ENCODE data around the gene RNF7. TPM values are rescaled to one million over a fixed set of nuclear protein-coding genes. Genes with fewer than 3 reads are reported as not detected.
"Not testable (repeated sequence)": the region's sequence is repeated elsewhere in the genome, so short reads cannot be mapped to it uniquely, and the experiment has no call there.

RNF7 gene
- total RNA-seq, 2 experiments from 2014 or later: 63.4 to 63.7 TPM

DNA sequence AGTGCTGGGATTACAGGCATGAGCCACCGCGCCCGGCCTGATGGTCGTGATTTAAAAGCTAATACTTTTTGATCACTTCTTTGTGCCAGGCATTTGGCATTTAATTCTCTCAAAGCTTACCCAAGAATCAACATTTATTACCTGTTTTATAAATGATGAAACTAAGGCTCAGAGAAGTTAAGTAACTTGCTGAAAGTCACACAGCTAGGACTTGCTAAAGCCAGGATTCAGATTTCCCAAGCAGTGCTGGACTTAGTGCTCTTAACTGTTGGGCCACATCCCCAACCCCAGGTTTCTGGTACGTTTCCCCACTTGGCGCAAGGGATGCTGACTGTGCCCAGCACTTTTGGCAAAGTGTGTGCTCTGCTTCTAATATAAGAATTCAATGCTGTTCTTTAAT lies 35.6 kb downstream of the RNF7 start:
- ChIA-PET CTCF (no interaction called here), POLR2A (no interaction called here)

GRCh38 chr3:141776376-141776775 lies 38.3 kb downstream of the RNF7 start:
- ChIA-PET CTCF (no interaction called here), POLR2A (no interaction called here)

DNA sequence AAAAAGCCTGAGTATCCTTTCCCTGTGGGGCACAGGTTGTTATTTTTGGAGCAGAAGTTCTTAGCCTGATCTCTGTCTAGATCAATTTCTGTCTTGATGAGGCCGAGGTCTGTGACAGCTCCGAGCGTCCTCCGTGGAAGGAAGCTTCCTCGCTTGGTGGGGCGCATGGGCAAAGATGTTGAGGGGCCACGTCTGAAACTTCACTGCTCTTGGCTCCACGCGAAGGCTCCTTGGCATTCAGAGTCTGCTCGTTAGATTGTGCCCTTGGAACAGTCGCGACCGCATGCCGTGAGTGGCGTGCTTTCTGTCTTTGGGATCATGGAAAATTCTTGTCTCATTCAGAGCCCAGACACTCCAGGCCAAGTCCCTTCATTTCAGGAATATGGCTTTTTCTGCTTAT lies 38.8 kb downstream of the RNF7 start:
- CTCF ChIA-PET: interaction anchor here (0.8 kb wide), 1 partner anchor 39 kb away, joined by 4 read pairs; the partner anchor contains the start of gene RNF7

GRCh38 chr3:141777957-141778813 lies 40.1 kb downstream of the RNF7 start:
- POLR2A ChIA-PET: no interaction called here
- CTCF ChIA-PET: interaction anchor here (0.8 kb wide), 1 partner anchor 40 kb away, joined by 4 read pairs; the partner anchor contains the start of gene RNF7

More for the DNA sequence above, 38.8 kb downstream of the RNF7 start:
- POLR2A ChIA-PET: no interaction called here

DNA sequence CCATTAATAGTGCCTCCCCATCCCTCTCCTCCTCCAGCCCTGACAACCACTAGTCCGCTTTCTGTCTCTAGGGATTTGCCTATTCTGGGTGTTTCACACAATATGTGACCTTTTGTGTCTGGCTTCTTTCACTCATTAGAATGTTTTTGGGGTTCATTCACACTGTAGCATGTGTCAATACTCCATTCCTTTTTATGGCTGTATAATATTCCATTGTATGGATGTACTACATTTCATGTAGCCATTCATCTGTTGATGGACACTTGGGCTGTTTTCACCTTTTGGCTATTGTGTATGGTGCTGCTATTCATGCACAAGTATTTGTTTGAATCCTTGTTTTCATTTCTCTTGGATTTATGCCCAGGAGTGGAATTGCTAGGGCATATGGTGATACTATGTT lies 41.6 kb downstream of the RNF7 start:
- ChIA-PET POLR2A (no interaction called here), CTCF (no interaction called here)

- ChIA-PET CTCF (interaction anchor here (1.4 kb wide), 1 partner anchor 14 kb away, joined by 3 read pairs; no protein-coding TSS in a partner anchor), POLR2A (interaction anchor here (1.1 kb wide), 1 partner anchor 15 kb away, joined by 3 read pairs; no protein-coding TSS in a partner anchor)
These were observed 44.4 kb downstream of the RNF7 start for GRCh38 chr3:141782386-141782932.

DNA sequence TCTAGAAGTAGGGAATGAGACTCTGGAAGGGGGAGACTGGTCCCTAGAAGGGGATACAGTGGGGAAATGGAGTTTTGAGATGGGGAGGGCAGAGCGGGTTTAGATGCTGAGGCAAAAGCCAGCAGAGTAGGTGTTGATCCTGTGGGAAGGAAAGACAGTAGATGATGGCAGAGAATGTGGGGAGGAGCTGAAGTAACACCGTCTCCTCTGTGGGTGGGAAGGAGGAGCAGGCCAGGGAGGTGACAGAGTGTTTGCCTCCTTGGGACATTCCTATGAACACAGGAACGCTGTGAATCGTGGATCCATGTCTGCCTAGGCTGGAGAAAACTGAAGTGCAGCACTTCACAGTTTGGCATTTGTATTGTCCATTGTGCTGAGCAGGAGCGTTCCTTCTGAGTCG lies 45.5 kb downstream of the RNF7 start:
- ChIA-PET CTCF (interaction anchor here (1.4 kb wide), 1 partner anchor 13 kb away, joined by 3 read pairs; no protein-coding TSS in a partner anchor), POLR2A (interaction anchor here (1.1 kb wide), 1 partner anchor 13 kb away, joined by 3 read pairs; no protein-coding TSS in a partner anchor)

GRCh38 chr3:141784096-141784495 lies 46.0 kb downstream of the RNF7 start:
- CTCF ChIA-PET: interaction anchor here (1.4 kb wide), 1 partner anchor 12 kb away, joined by 3 read pairs; no protein-coding TSS in a partner anchor

DNA sequence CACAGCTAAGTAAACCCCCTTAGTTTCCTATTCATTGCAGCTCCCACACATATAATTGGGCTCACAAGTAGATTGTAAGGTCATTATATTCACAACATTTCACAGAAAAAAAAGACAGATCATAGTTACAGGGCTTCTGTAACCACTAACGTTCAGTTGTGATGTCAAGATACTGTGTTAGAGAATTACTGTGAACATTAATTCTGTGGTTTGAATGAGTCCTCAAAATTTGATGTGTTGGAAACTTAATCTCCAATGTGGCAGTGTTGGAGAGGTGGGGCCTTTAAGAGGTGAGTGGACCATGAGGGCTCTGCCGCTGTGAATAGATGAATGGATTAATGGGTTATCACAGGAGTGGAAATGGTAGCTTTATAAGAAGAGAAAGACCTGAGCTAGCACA lies 46.4 kb downstream of the RNF7 start:
- POLR2A ChIA-PET: no interaction called here
- CTCF ChIA-PET: no interaction called here

More at GRCh38 chr3:141784096-141784495, 46.0 kb downstream of the RNF7 start:
- POLR2A ChIA-PET: no interaction called here

- POLR2A ChIA-PET: no interaction called here
- CTCF ChIA-PET: no interaction called here
These were observed 50.1 kb downstream of the RNF7 start for GRCh38 chr3:141788149-141788548.

GRCh38 chr3:141788750-141789149 lies 50.7 kb downstream of the RNF7 start:
- CTCF ChIA-PET, POLR2A ChIA-PET: not testable (repeated sequence)

DNA sequence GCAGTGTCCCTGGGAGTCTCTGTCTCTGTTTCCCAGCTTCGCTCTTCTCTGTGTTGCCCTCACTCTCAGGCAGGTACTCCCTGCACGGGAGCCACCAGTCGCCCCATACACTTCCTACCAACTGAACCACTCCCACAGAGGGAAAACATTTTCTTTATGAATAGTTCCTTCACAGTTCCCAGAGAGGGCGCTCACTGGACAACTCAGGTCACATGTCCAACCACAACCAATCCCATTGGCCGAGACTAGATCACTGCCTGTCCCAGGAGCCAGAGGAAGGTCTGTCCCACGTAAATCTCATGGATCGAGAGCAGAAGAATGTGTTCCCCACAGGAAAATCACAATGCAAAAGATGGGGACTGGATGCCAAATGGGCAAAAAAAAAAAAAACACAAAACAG lies 51.2 kb downstream of the RNF7 start:
- CTCF ChIA-PET: interaction anchor here (0.6 kb wide), 1 partner anchor 437 kb away, joined by 5 read pairs; no protein-coding TSS in a partner anchor

GRCh38 chr3:141790171-141790570 lies 52.1 kb downstream of the RNF7 start:
- POLR2A ChIA-PET: no interaction called here
- CTCF ChIA-PET: interaction anchor here (0.7 kb wide), 1 partner anchor 8 kb away, joined by 3 read pairs; no protein-coding TSS in a partner anchor

More for the DNA sequence above, 51.2 kb downstream of the RNF7 start:
- POLR2A ChIA-PET: no interaction called here

DNA sequence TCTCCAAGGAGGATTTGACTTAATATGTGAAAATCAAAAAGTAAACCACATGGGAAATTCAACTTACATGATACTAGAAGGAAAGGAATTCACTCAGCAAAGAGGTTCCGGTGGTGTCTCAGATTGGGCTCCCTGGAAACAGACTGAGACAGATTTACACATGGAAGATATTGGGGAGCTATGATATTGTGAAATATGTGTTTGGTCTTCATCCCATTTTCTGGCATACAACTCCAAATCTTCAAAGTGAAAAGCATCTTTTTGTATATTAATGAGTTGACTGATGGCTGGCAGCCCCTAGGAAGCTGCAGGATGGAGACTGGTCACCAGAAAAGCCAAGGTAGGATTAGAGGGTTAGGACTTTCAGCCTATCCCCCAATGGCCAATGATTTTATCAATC lies 54.4 kb downstream of the RNF7 start:
- POLR2A ChIA-PET: no interaction called here

GRCh38 chr3:141793476-141794260 lies 55.6 kb downstream of the RNF7 start:
- POLR2A ChIA-PET: interaction anchor here (0.5 kb wide), 1 partner anchor 59 kb away, joined by 5 read pairs; no protein-coding TSS in a partner anchor
- CTCF ChIA-PET: no interaction called here

More for the DNA sequence above, 54.4 kb downstream of the RNF7 start:
- CTCF ChIA-PET: interaction anchor here (0.7 kb wide), 1 partner anchor 993 kb away, joined by 3 read pairs; no protein-coding TSS in a partner anchor

- POLR2A ChIA-PET: no interaction called here
- CTCF ChIA-PET: interaction anchor here (0.6 to 1.5 kb wide), 3 partner anchors 9 to 80 kb away, joined by 3 read pairs; partner anchors contain the start of gene RNF7
These were observed 57.2 kb downstream of the RNF7 start for GRCh38 chr3:141795276-141795675.

- POLR2A ChIA-PET: interaction anchor here (0.5 to 3.2 kb wide), 2 partner anchors 81 to 206 kb away, joined by 3 to 25 read pairs; partner anchors contain the start of gene ATP1B3
- CTCF ChIA-PET: interaction anchor here (1.3 to 1.5 kb wide), 3 partner anchors 12 to 80 kb away, joined by 3 read pairs; partner anchors contain the start of gene RNF7
These were observed 57.6 kb downstream of the RNF7 start for GRCh38 chr3:141795741-141796080.

DNA sequence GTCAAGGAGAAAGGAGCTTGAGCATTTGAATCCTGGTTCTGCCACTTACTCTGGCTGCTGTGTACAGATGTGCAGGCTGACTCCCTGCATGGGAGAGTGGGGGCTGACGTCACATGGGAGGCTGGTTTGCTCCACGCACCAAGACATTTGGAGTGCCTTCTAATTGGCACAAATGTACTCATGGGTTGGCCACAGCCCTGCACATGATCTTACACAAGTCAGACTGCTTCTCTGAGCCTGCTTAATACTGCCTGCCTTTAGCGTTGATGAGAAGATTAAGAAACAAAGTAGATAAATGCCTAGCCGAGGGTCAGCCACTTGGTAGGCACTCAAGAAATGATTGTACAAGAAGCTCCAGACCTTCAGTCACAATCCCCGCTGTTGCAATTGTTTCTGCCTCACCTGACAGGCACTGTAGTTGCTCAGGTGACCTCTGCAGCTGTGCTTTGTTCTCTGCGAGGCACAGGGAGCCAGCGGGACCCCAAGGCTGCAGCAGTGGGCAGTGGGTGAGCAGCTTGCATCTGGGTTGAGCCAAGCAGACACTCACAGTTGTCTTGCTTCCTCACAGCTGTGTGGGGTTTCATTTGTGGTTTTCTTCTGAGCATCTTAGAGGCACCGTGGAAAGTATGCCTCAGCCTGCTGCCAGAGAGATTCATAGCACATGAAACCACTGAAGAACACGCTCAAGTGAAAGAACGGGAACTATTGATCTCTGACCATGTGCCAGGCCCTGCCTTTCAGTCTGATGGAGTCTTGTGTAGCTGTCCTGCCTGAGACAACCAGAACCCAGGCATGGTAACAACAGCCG lies 58.2 kb downstream of the RNF7 start:
- ChIA-PET CTCF (interaction anchor here (0.6 to 2.6 kb wide), 6 partner anchors 13 to 192 kb away, joined by 3 to 9 read pairs (median 3); partner anchors contain the start of gene RNF7), POLR2A (interaction anchor here (0.5 to 3.2 kb wide), 6 partner anchors 13 to 206 kb away, joined by 3 to 25 read pairs (median 3); partner anchors contain the start of genes ATP1B3 and RNF7)
